ENCODE measurements around the gene WDR37.
"Not testable (repeated sequence)": the region's sequence is repeated elsewhere in the genome, so short reads cannot be mapped to it uniquely, and the experiment has no call there.

The WDR37 gene

DNA sequence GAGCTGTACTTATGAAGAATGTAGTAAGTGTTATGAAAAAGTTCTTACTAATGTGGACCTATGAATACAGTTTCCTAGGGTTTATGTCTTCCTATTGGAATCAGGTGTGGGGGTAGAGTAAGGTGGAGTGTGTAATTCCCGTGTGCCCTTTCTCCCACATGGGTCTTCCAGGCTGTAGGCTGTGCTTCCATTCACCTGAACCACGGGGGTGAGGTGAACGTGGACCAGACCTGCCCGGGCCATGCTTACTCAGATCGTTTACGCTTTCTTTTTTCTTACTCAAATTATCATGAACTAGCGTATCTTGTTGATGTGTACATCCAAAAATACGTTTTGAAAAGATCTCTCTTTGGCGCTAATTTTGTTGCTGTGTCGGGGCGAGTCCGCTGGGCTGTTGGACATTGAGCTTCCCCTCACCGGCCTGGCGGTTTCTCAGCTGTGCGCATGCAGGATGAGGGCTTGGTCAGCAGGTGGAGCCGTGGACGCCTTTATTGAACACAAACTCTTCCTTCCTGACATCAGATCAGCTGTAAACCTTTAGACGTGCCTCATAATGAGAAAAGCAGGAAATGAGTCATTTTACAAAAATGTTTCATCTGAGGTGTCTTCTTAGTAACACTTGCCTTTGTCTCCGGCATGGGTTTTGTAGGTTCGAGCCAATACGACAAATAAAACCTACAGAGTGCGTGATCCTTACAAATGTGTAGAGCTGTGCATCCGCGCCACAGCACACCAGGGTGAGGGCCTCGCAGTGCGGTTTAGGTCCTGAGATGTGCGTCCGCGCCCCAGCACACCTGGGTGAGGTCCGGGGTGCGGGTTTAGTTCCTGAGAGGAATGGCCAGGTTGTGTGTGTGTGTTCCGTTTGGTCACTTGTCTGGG, 53.8 kb downstream of the WDR37 start:
- DNase-seq: peak; percentile 67

DNA sequence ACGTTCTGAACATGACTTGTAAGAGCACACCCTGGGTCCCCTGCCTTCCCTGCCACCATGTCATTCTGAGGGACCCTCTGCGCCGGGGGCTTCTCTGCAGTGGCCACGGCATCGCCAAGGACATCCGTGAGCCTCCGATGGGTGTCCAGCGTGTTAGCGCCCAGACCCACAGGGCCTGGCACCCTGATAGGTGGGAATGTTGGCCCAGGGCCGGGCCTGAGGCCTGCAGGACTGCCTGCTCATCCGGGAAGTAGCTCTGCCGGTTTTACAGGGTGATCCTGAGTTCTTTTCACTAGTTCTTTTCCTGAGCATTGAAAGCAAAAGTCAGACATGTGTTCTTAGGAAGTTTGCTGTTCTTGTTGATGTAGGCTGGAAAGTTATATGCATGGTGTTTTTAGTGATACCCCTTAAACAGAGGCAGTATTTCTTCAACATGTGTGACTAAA, 54.5 kb downstream of the WDR37 start:
- DNase-seq: no peak

- no peak for DNase-seq
Observed at GRCh38 chr10:1114315-1114714, 58.1 kb downstream of the WDR37 start.

- no peak for DNase-seq
Observed at GRCh38 chr10:1114719-1115606, 58.8 kb downstream of the WDR37 start.

GRCh38 chr10:1115607-1115955, 59.4 kb downstream of the WDR37 start:
- no peak for DNase-seq

- no peak for DNase-seq
Observed at GRCh38 chr10:1116051-1116450, 59.9 kb downstream of the WDR37 start.

DNA sequence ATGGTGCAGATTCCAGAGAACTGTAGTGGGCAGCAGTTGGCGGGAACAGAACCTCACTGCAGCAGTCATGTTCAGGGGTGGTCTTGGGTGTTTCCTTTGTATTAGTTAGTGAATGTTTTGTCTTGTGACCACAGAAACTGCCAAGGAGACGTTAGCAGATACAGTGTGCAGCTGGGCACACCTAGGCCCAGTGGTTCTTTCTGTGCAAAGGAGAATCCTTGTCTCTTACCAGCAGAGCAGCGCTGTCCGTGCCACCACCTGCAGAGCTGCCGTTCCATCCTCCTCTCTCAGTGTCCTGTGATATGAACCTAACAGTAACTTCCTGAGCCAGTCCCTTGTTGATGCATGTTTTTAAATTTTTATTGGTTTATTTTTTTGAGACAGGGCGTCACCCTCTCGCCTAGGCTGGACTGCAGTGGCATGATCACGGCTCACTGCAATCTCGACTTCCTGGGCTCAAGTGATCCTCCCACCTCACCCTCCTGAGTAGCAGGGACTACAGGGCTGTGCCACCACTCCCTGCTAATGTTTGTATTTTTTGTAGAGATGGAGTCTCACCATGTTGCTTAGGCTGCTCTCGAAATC, 60.6 kb downstream of the WDR37 start:
- DNase-seq: no peak

- DNase-seq: no peak
Observed at GRCh38 chr10:1117651-1118050, 61.5 kb downstream of the WDR37 start.

- DNase-seq: not testable (repeated sequence)
Observed at GRCh38 chr10:1118318-1118717, 62.1 kb downstream of the WDR37 start.

DNA sequence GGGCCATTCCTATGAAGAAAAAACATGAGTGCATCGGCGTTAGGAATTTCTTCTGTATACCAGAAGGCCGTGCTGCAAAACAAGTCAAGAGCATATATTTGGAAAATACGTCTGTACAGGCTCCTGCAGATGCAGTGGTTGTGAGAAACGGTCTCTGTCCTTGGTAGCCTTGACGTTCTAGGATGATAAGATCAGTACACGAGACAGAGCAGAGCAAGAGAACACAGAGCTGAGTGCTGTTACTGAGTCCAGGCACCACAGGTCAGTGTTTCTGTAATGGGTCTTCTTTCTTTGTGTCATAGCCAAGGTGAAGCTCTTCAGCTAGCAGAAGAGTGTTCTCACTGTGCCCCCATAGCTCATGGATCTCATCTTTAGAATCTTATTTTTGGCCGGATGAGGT, 62.8 kb downstream of the WDR37 start:
- no peak for DNase-seq

- DNase-seq: no peak
Observed at GRCh38 chr10:1119501-1119900, 63.3 kb downstream of the WDR37 start.

DNA sequence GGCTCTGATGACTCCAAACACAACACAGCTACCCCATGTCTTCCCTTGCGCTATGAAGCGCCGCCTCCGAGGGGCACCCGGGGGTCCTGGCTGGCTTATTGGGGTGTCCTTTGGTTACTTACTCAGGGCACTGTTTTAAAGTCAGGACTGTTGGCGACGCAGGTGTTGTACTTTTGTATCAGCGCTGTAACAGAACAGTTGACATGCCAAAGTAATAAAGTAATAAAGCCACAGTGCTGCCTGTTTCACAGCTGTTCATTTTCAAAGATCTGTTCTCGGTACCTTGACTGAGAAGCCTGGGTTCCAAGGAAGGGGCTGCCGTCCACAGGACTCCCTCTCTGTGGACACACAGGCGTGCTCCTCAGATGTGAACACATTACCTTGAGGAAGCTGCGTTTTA, 64.1 kb downstream of the WDR37 start:
- DNase-seq: no peak

DNA sequence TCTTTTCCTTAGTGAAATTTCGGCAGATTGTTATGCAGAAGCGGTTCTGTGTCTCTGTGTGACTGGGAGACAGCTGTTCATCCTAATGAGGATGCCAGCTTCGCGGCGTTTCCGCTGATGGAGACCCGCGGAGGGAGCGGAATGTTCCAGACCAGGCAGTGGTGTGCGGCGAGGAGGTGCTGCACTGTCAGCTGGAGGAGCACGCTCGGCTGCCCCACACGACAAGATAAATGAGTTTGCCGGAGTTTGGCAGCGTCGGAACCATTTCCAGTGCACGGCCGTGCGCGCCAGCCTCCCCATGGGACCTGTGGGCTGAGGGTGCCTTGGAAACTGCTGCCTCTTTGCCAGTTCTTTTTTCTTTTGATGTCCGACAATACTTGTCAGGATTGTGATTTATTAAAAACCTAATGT, 64.6 kb downstream of the WDR37 start:
- no peak for DNase-seq

GRCh38 chr10:1121271-1121970, 65.2 kb downstream of the WDR37 start:
- DNase-seq: no peak

- no peak for DNase-seq
Observed at GRCh38 chr10:1122349-1122748, 66.2 kb downstream of the WDR37 start.

- no peak for DNase-seq
Observed at GRCh38 chr10:1123198-1123597, 67.0 kb downstream of the WDR37 start.

DNA sequence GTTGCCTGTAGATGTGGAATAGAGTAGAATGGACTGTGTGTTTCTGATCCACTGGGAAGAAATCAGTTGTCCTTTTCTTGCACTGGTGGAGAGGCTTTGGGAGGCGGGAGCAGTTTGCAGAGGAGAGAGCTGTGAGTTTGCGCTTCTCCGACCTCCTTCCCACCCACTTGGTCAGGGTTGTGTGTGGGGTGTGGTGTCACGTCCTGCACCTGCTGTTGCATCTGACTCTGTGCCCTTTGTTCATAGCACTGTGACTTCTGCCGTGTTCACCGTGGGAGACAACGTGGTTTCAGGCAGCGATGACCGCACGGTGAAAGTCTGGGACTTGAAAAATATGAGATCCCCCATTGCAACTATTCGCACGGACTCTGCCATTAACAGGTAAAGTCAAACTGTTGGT, 67.8 kb downstream of the WDR37 start:
- no peak for DNase-seq

DNA sequence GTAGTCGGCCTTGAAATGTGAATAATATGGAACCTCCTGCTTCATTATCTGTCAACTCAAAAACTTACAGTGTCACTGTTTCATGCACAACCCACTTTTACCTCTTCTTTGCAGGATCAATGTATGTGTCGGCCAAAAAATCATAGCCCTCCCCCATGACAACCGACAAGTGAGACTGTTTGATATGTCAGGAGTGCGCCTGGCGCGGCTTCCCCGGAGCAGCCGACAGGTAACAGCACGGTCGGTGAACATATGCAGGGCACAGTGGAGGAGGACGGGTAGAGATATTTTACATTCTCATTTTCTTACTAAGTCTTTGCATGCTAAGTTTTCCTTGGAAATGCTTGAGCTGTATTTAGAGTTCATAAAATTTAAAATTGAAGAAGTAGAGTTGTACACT, 68.6 kb downstream of the WDR37 start:
- DNase-seq: no peak

GRCh38 chr10:1126461-1126860, 70.3 kb downstream of the WDR37 start:
- no peak for DNase-seq

- DNase-seq: no peak
Observed at GRCh38 chr10:1127629-1128028, 71.4 kb downstream of the WDR37 start.

- no peak for DNase-seq
Observed at GRCh38 chr10:1128115-1128514, 71.9 kb downstream of the WDR37 start.

GRCh38 chr10:1128649-1129048, 72.5 kb downstream of the WDR37 start:
- DNase-seq: no peak

- DNase-seq: no peak
Observed at GRCh38 chr10:1130226-1130625, 74.0 kb downstream of the WDR37 start.

Measured in right hindlimb (tissue), 1 donor.